Astrocyte (in vitro differentiated cells and primary cell): ENCODE results near the gene CDS2. TPM values are rescaled to one million over a fixed set of nuclear protein-coding genes. Genes with fewer than 3 reads are reported as not detected.
A peak's percentile ranks its signal among the peaks of the same experiment; 100 is the strongest.

Experiments
- DNase-seq: peaks from one replicate; pipeline ENCODE4 v3.0.0-alpha.2; 2010; ENCODE audit warnings: low read depth
- FAIRE-seq: peaks from 2 replicates; lab custom pipeline; 2011; peaks lifted over from hg19 to GRCh38; lab: Jason Lieb, UNC
- H2AFZ ChIP-seq: 2 replicates; pipeline ENCODE4 v1.6.0; 2012; ENCODE audit warnings: low read depth, low read length, inconsistent platforms
- H3K27ac ChIP-seq: 2 replicates; pipeline ENCODE4 v1.5.1; 2011; ENCODE audit warnings: low read depth, low read length, inconsistent platforms
- H3K27me3 ChIP-seq: 2 replicates; pipeline ENCODE4 v1.6.0; 2011; ENCODE audit warnings: low read length, inconsistent platforms; ENCODE audit not compliant: insufficient read depth
- H3K36me3 ChIP-seq: 2 replicates; pipeline ENCODE4 v1.5.1; 2011; ENCODE audit warnings: low read length, inconsistent platforms; ENCODE audit not compliant: insufficient read depth
- H3K4me1 ChIP-seq: 2 replicates; pipeline ENCODE4 v1.5.1; 2011; ENCODE audit warnings: low read length, inconsistent platforms; ENCODE audit not compliant: insufficient read depth
- H3K4me2 ChIP-seq: 2 replicates; pipeline ENCODE4 v1.6.0; 2012; ENCODE audit warnings: low read length, inconsistent platforms
- H3K4me3 ChIP-seq: 2 replicates; pipeline ENCODE4 v1.5.1; 2011; ENCODE audit warnings: low read depth, mild to moderate bottlenecking, low read length, inconsistent platforms; ENCODE audit not compliant: insufficient read depth
- H3K79me2 ChIP-seq: 2 replicates; pipeline ENCODE4 v1.6.0; 2012; ENCODE audit warnings: mild to moderate bottlenecking, low read length, inconsistent platforms; ENCODE audit not compliant: insufficient read depth
- H3K9ac ChIP-seq: 2 replicates; pipeline ENCODE4 v1.6.0; 2012; ENCODE audit warnings: mild to moderate bottlenecking, low read length, inconsistent platforms
- H3K9me3 ChIP-seq: 2 replicates; pipeline ENCODE4 v1.5.1; 2012; ENCODE audit warnings: low read depth, mild to moderate bottlenecking, low read length, inconsistent platforms; ENCODE audit not compliant: insufficient read depth
- H4K20me1 ChIP-seq: 2 replicates; pipeline ENCODE4 v1.6.0; 2012; ENCODE audit warnings: low read length, inconsistent platforms; ENCODE audit not compliant: insufficient read depth
- H3K27ac Mint-ChIP-seq: one replicate; pipeline ENCODE4 v1.8.0; 2021; ENCODE audit warnings: mild to moderate bottlenecking, mixed read lengths; ENCODE audit not compliant: unreplicated experiment
- H3K27me3 Mint-ChIP-seq: one replicate; pipeline ENCODE4 v1.8.0; 2021; ENCODE audit warnings: low read depth, mixed read lengths; ENCODE audit not compliant: unreplicated experiment
- H3K36me3 Mint-ChIP-seq: one replicate; pipeline ENCODE4 v1.8.0; 2021; ENCODE audit warnings: low read depth, mixed read lengths; ENCODE audit not compliant: unreplicated experiment
- H3K4me1 Mint-ChIP-seq: one replicate; pipeline ENCODE4 v1.8.0; 2021; ENCODE audit warnings: low read depth, mixed read lengths; ENCODE audit not compliant: unreplicated experiment
- H3K4me3 Mint-ChIP-seq: one replicate; pipeline ENCODE4 v1.8.0; 2021; ENCODE audit warnings: mild to moderate bottlenecking, moderate library complexity, mixed read lengths; ENCODE audit not compliant: unreplicated experiment
- H3K9me3 Mint-ChIP-seq: one replicate; pipeline ENCODE4 v1.8.0; 2021; ENCODE audit warnings: mild to moderate bottlenecking, mixed read lengths; ENCODE audit not compliant: unreplicated experiment
- EZH2 ChIP-seq: IDR thresholded peaks from 2 replicates; pipeline ENCODE4 v1.6.1; 2012; ENCODE audit warnings: mild to moderate bottlenecking, low read length, inconsistent platforms; ENCODE audit not compliant: insufficient read depth
- total RNA-seq: library from RNA; stranded (reverse); gene quantifications from 2 replicates; pipeline ENCODE4 v1.2.1, GENCODE V29; 2021
- TF ChIP-seq, protein P1 (sequence below): IDR thresholded peaks from 2 replicates; pipeline ENCODE4 v1.5.1; 2011; ENCODE audit warnings: low read depth, mild to moderate bottlenecking, inconsistent platforms, low read length, moderate library complexity; ENCODE audit not compliant: insufficient read depth

The CDS2 gene
- total RNA-seq, 1 donor from 2014 or later: 53.9 TPM

DNA sequence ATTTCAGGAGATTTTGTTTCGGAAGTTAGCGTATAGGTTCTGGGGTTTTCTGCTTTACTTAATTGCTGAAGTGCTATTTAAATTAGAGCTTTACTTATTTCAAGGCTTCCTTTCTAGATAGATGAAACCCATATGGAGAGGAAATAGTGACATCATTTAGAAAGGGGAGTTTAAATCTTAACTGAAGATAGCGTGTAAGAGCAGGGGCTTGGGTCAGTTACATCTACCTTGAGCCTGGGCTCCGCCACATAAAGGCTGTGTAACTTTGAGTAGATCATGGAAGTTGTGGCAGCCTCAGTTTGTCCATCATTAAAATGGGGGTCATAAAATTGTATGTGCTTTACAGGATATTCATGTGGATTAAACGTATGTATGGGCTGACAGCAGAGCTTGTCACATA is 4.7 kb downstream of the CDS2 start:
- FAIRE-seq: no peak
- Mint-ChIP-seq H3K27ac (no peak overlapping the region), H3K36me3 (peaks cover 1% of the 10 kb centered on the region), H3K27me3 (no peaks in the 10 kb centered on the region), H3K4me3 (no peak overlapping the region), H3K9me3 (no peaks in the 10 kb centered on the region), H3K4me1 (peaks cover 19% of the 10 kb centered on the region)
- H3K36me3 ChIP-seq: no peaks in the 10 kb centered on the region
- H3K27ac ChIP-seq: no peak overlapping the region
- peaks cover 66% of the 10 kb centered on the region for H3K79me2 ChIP-seq
- DNase-seq: no peak
- no peaks in the 10 kb centered on the region for H3K27me3 ChIP-seq
- H3K4me1 ChIP-seq: peaks cover 12% of the 10 kb centered on the region
- peaks cover 42% of the 10 kb centered on the region for H4K20me1 ChIP-seq
- H3K4me2 ChIP-seq: no peak overlapping the region
- H3K9me3 ChIP-seq: no peaks in the 10 kb centered on the region
- H3K9ac ChIP-seq: no peak overlapping the region
- no peak overlapping the region for H3K4me3 ChIP-seq
- no peak overlapping the region for H2AFZ ChIP-seq
- TF ChIP-seq, protein P1, sequence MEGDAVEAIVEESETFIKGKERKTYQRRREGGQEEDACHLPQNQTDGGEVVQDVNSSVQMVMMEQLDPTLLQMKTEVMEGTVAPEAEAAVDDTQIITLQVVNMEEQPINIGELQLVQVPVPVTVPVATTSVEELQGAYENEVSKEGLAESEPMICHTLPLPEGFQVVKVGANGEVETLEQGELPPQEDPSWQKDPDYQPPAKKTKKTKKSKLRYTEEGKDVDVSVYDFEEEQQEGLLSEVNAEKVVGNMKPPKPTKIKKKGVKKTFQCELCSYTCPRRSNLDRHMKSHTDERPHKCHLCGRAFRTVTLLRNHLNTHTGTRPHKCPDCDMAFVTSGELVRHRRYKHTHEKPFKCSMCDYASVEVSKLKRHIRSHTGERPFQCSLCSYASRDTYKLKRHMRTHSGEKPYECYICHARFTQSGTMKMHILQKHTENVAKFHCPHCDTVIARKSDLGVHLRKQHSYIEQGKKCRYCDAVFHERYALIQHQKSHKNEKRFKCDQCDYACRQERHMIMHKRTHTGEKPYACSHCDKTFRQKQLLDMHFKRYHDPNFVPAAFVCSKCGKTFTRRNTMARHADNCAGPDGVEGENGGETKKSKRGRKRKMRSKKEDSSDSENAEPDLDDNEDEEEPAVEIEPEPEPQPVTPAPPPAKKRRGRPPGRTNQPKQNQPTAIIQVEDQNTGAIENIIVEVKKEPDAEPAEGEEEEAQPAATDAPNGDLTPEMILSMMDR: no peak
- no peak for TF ChIP-seq EZH2

DNA sequence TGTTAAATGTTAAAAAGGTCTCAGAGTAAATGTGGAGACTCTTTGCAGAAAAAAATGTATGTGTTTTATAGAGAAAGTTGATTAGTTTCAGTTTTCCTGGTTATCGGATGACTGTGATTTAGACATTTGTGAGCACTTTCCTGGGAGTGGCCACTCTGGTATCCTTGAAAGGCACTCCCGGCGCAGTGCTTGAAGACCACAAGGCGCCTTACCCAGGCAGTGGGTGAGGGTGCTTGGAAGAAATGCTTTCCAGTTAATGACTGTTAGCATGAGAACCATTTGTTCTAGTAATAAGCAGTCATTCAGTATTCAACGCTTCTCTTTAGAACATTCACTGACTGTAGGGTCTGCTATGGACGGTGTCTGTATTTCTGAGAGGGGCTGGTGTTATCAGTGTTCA is 7.2 kb downstream of the CDS2 start:
- no peak for TF ChIP-seq EZH2
- TF ChIP-seq, protein P1: no peak
- no peak overlapping the region for H3K4me3 ChIP-seq
- Mint-ChIP-seq H3K4me3 (no peak overlapping the region), H3K36me3 (peaks cover 1% of the 10 kb centered on the region), H3K9me3 (no peaks in the 10 kb centered on the region), H3K27me3 (no peaks in the 10 kb centered on the region), H3K27ac (no peak overlapping the region), H3K4me1 (peaks cover 19% of the 10 kb centered on the region)
- FAIRE-seq: no peak
- peaks cover 64% of the 10 kb centered on the region for H3K79me2 ChIP-seq
- H3K27me3 ChIP-seq: no peaks in the 10 kb centered on the region
- no peak overlapping the region for H2AFZ ChIP-seq
- H3K27ac ChIP-seq: no peak overlapping the region
- no peaks in the 10 kb centered on the region for H3K36me3 ChIP-seq
- peaks cover 35% of the 10 kb centered on the region for H4K20me1 ChIP-seq
- no peak overlapping the region for H3K9ac ChIP-seq
- no peak for DNase-seq
- H3K4me1 ChIP-seq: peaks cover 3% of the 10 kb centered on the region
- H3K4me2 ChIP-seq: no peak overlapping the region
- no peaks in the 10 kb centered on the region for H3K9me3 ChIP-seq

DNA sequence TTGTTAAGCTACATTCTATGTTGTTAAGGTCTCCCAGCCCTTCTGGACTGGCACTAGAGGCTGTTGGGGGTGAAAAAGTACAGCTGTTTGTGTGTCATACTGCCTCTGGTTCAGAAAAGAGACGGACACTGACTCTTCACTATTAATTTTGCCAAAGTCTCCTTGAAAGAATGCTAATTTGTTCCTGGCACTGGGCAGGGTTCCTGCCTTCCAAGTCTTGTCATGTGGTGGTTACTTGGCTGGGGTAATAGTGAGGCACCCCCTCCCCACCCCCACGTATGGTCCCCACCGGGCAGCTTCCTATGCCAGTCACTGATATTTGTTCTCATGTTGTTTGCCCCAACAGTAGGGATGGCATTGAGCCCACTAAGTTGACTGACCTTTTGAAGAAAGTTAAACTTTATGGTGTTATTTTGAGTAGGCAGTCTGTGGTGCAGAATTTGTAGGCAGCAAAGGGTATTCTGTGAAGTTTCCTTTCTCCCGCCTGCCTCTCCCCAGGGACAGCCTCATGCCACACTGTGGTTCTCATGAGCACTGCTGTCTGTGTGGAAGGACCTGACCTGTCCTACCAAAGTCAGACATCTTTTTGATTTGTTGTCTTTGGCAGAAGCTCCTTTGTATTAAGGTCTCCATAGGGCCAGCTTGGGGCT is 8.7 kb downstream of the CDS2 start:
- Histone ChIP-seq H3K27me3 (no peaks in the 10 kb centered on the region), H3K9ac (no peak overlapping the region), H3K27ac (no peak overlapping the region), H3K9me3 (no peaks in the 10 kb centered on the region), H3K4me3 (no peak overlapping the region), H3K79me2 (peaks cover 71% of the 10 kb centered on the region), H2AFZ (no peak overlapping the region), H4K20me1 (peaks cover 47% of the 10 kb centered on the region), H3K4me2 (peak overlapping the region; percentile 23), H3K4me1 (peaks cover 3% of the 10 kb centered on the region), H3K36me3 (no peaks in the 10 kb centered on the region)
- H3K9me3 Mint-ChIP-seq: no peaks in the 10 kb centered on the region
- peak overlapping the region; percentile 82 for H3K27ac Mint-ChIP-seq
- H3K4me1 Mint-ChIP-seq: peaks cover 19% of the 10 kb centered on the region
- no peak for TF ChIP-seq EZH2
- TF ChIP-seq, protein P1: no peak
- DNase-seq (no peak), FAIRE-seq (no peak)
- H3K36me3 Mint-ChIP-seq: peaks cover 4% of the 10 kb centered on the region
- no peak overlapping the region for H3K4me3 Mint-ChIP-seq
- H3K27me3 Mint-ChIP-seq: no peaks in the 10 kb centered on the region
